ENCODE measurements around the gene CREM. TPM values are rescaled to one million over a fixed set of nuclear protein-coding genes. Genes with fewer than 3 reads are reported as not detected.
A peak's percentile ranks its signal among the peaks of the same experiment; 100 is the strongest.

Gene CREM
- total and polyA plus RNA-seq, 4 donors, result 26.8 to 44.7 (median 38.3) TPM

DNA sequence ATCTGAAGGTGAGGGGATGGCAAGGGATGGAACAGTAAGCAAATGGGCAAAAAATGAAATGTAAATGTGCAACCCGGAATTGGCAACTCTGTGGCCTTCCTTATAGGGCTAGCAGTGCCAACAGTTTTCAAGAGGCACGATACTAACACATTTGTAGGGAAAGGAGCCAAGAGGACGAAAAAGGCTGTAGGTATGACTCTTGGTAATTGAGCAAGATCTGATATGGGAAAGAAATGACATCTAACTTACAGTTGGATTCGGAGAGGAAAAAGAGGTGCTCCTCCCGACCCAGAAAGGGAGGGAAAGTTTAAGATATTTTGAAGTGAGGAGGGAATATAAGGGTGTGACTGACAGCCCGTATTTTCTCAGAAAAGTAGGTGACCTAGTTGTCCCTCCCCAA, 2.1 kb upstream of the CREM start:
- no peak for TF ChIP-seq CTCF (IDR thresholded peaks at IDR 0.05; ENCODE audit: control extremely low read depth, extremely low read depth)
- Histone ChIP-seq H3K4me3 (no peak overlapping the region), H3K9ac (ENCODE audit: insufficient read depth in 1 of 2, low read length in 2 of 2) (no peak overlapping the region), H3K9me3 (ENCODE audit: control insufficient read depth in 4 of 4, insufficient read depth in 3 of 4, low read length in 3 of 4) (no peaks in the 10 kb centered on the region), H3K27me3 (ENCODE audit: control insufficient read depth in 3 of 3, insufficient read depth in 3 of 3, low read length in 2 of 3) (no peaks in the 10 kb centered on the region), H3K4me1 (ENCODE audit: control insufficient read depth in 5 of 5, insufficient read depth in 5 of 5, low read length in 5 of 5) (peaks cover 0 to 11% (median 4%) of the 10 kb centered on the region in 5 donors), H3K27ac (ENCODE audit: low read depth in 1 of 2, low read length in 1 of 2) (peak overlapping the region; percentile 22), H3K36me3 (ENCODE audit: control insufficient read depth in 4 of 4, insufficient read depth in 4 of 4, low read length in 4 of 4) (no peaks in the 10 kb centered on the region)
- 56 to 78% methylated on average over 6 of the region's 6 CpGs for WGBS, 2 donors
- DNase-seq, result no peak
- no peak for ATAC-seq (ENCODE audit: insufficient read depth, low FRiP score)

GRCh38 chr10:35126062-35126529, 550 bp upstream of the CREM start:
- WGBS, 2 donors, result 66 to 78% methylated on average over 13 of the region's 13 CpGs
- no peaks in the 10 kb centered on the region for H3K9me3 ChIP-seq (ENCODE audit: control insufficient read depth in 4 of 4, insufficient read depth in 3 of 4, low read length in 3 of 4)
- DNase-seq (no peak), ATAC-seq (ENCODE audit: insufficient read depth, low FRiP score) (no peak)
- H3K36me3 ChIP-seq (ENCODE audit: control insufficient read depth in 4 of 4, insufficient read depth in 4 of 4, low read length in 4 of 4), result no peaks in the 10 kb centered on the region
- no peaks in the 10 kb centered on the region for H3K27me3 ChIP-seq (ENCODE audit: control insufficient read depth in 3 of 3, insufficient read depth in 3 of 3, low read length in 2 of 3)
- TF ChIP-seq CTCF (IDR thresholded peaks at IDR 0.05; ENCODE audit: control extremely low read depth, extremely low read depth), result no peak
- H3K4me3 ChIP-seq, result peak overlapping the region; percentile 7
- H3K27ac ChIP-seq (ENCODE audit: low read depth in 1 of 2, low read length in 1 of 2), result peak overlapping the region; percentile 69 to 73
- peak overlapping the region in 1 of 2 donors; percentile 77 for H3K9ac ChIP-seq (ENCODE audit: insufficient read depth in 1 of 2, low read length in 2 of 2)
- peaks cover 0 to 17% (median 8%) of the 10 kb centered on the region in 5 donors for H3K4me1 ChIP-seq (ENCODE audit: control insufficient read depth in 5 of 5, insufficient read depth in 5 of 5, low read length in 5 of 5)

DNA sequence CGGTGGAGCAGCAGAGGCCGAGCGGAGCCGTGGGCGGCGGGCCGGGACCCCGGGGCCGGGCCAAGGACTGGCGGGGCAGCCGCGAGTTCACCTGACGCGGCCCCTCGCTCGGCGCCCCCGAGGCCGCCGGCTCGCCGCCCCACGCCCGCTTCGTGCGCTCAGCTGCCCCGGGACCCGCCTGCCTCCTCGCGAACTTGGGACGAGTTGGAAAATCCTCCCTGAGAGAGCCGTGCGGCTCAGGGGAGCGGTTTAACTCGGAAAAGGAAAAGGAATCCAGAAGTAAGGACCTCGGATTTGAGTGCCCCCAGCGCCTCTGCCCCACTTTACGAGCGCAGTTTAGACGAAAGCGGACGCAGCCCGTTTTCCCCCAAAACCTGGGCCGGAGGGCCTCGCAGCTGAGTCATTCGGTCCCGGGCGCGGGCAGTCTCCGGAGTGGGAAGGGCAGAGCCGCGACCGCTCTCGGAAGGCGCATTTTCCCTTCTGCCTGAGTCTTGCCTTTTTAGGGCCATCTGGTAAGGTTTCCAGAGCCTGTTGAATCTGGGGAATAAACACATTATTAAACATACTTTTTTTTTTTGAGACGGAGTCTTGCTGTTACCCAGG, 744 bp downstream of the CREM start:
- H3K27me3 ChIP-seq (ENCODE audit: control insufficient read depth in 3 of 3, insufficient read depth in 3 of 3, low read length in 2 of 3), result no peaks in the 10 kb centered on the region
- no peaks in the 10 kb centered on the region for H3K9me3 ChIP-seq (ENCODE audit: control insufficient read depth in 4 of 4, insufficient read depth in 3 of 4, low read length in 3 of 4)
- ATAC-seq (ENCODE audit: insufficient read depth, low FRiP score), result peak; percentile 24
- H3K9ac ChIP-seq (ENCODE audit: insufficient read depth in 1 of 2, low read length in 2 of 2), result peak overlapping the region; percentile 90 to 96
- WGBS, 2 donors, result 0 to 1% methylated on average over 52 to 56 of the region's 56 CpGs
- H3K4me1 ChIP-seq (ENCODE audit: control insufficient read depth in 5 of 5, insufficient read depth in 5 of 5, low read length in 5 of 5), result peaks cover 0 to 17% (median 8%) of the 10 kb centered on the region in 5 donors
- no peak for TF ChIP-seq CTCF (IDR thresholded peaks at IDR 0.05; ENCODE audit: control extremely low read depth, extremely low read depth)
- peak overlapping the region; percentile 87 for H3K4me3 ChIP-seq
- peak; percentile 72 to 81 (median 74) for DNase-seq
- peak overlapping the region; percentile 100 for H3K27ac ChIP-seq (ENCODE audit: low read depth in 1 of 2, low read length in 1 of 2)
- no peaks in the 10 kb centered on the region for H3K36me3 ChIP-seq (ENCODE audit: control insufficient read depth in 4 of 4, insufficient read depth in 4 of 4, low read length in 4 of 4)
